SK-N-SH (cell line): ENCODE measurements around the gene BCL2L15. TPM values are rescaled to one million over a fixed set of nuclear protein-coding genes. Genes with fewer than 3 reads are reported as not detected.

Experiments
- CTCF ChIA-PET: fragments of 300-600, 350-600 bp; formaldehyde crosslinking; extraction: SDS; loops from one replicate; lab custom pipeline; 2021; lab: Yijun Ruan, JAX
- POLR2A ChIA-PET: fragments of 350-600 bp; sonication (Branson Sonifier 250); formaldehyde crosslinking; extraction: SDS; loops from one replicate; lab custom pipeline; 2020; ENCODE audit warnings: antibody characterized with exemption, inconsistent platforms; lab: Yijun Ruan, JAX
- DNase-seq: peaks from one replicate; pipeline ENCODE4 v3.0.0; 2012
- H2AFZ ChIP-seq: fragments of 200-600 bp; sonication (generic); 2 replicates; pipeline ENCODE4 v1.8.1; 2016; ENCODE audit warnings: antibody characterized with exemption, mild to moderate bottlenecking, low read depth
- H3F3A ChIP-seq: fragments of 200-600 bp; sonication (generic); replicated peaks from 2 replicates; pipeline ENCODE3; 2016; ENCODE audit warnings: antibody characterized with exemption, mild to moderate bottlenecking; ENCODE audit not compliant: insufficient read depth
- H3K27ac ChIP-seq, 2 experiments: fragments of 200-500 bp in 1 of 2; fragments of 200-600 bp in 1 of 2; sonication (Bioruptor generic) in 1 of 2; sonication (generic), shearing (Covaris generic) in 1 of 2; 2 replicates each; pipeline versions ENCODE4 v1.5.1 to v1.6.1; 2014 to 2016; ENCODE audit warnings: low read depth in 2 of 2, inconsistent platforms in 1 of 2, low read length in 1 of 2, mild to moderate bottlenecking in 1 of 2, mixed read lengths in 1 of 2
- H3K27me3 ChIP-seq: fragments of 200-600 bp; sonication (generic), shearing (Covaris generic); 2 replicates; pipeline ENCODE4 v1.6.1; 2016; ENCODE audit warnings: mixed run types; ENCODE audit not compliant: insufficient read depth
- H3K36me3 ChIP-seq, 2 experiments: fragments of 200-500 bp in 1 of 2; fragments of 200-600 bp in 1 of 2; sonication (Bioruptor generic) in 1 of 2; sonication (generic) in 1 of 2; replicated peaks in 1 of 2; 2 replicates each; pipeline versions ENCODE3 to v1.5.1; 2014 to 2016; ENCODE audit warnings: low read length in 1 of 2, mild to moderate bottlenecking in 1 of 2; ENCODE audit not compliant: insufficient read depth in 2 of 2, control insufficient read depth in 1 of 2
- H3K4me1 ChIP-seq, 2 experiments: fragments of 200-500 bp in 1 of 2; fragments of 200-600 bp in 1 of 2; sonication (Bioruptor generic) in 1 of 2; sonication (generic), shearing (Covaris generic) in 1 of 2; 2 replicates each; pipeline versions ENCODE4 v1.5.1 to v1.6.1; 2014 to 2016; ENCODE audit warnings: low read depth in 1 of 2, low read length in 1 of 2, mixed run types in 1 of 2; ENCODE audit not compliant: insufficient read depth in 2 of 2, control insufficient read depth in 1 of 2
- H3K4me2 ChIP-seq: fragments of 200-600 bp; sonication (generic), shearing (Covaris generic); 2 replicates; pipeline ENCODE4 v1.6.1; 2017; ENCODE audit warnings: mixed run types
- H3K4me3 ChIP-seq, 2 experiments: fragments of 200-500 bp in 1 of 2; fragments of 200-600 bp in 1 of 2; sonication (Bioruptor generic) in 1 of 2; sonication (generic), shearing (Covaris generic) in 1 of 2; 2 replicates each; pipeline versions ENCODE4 v1.5.1 to v1.8.1; 2014 to 2016; ENCODE audit warnings: low read depth in 2 of 2, inconsistent platforms in 1 of 2, low read length in 1 of 2, mild to moderate bottlenecking in 1 of 2, mixed read lengths in 1 of 2, moderate library complexity in 1 of 2
- H3K79me2 ChIP-seq: fragments of 200-600 bp; sonication (generic); 2 replicates; pipeline ENCODE4 v1.8.1; 2017; ENCODE audit warnings: mild to moderate bottlenecking; ENCODE audit not compliant: insufficient read depth
- H3K9ac ChIP-seq: fragments of 200-600 bp; sonication (generic); 2 replicates; pipeline ENCODE4 v1.6.1; 2017; ENCODE audit warnings: mixed run types
- H3K9me2 ChIP-seq: fragments of 200-600 bp; sonication (generic); 2 replicates; pipeline ENCODE4 v1.6.1; 2017; ENCODE audit warnings: mixed run types
- H3K9me3 ChIP-seq: fragments of 200-600 bp; sonication (generic); 2 replicates; pipeline ENCODE4 v1.6.1; 2017; ENCODE audit warnings: mixed run types, mild to moderate bottlenecking, moderate library complexity
- H4K20me1 ChIP-seq: fragments of 200-600 bp; sonication (generic); 2 replicates; pipeline ENCODE4 v1.6.1; 2017; ENCODE audit warnings: mild to moderate bottlenecking, mixed run types; ENCODE audit not compliant: insufficient read depth
- FOXJ3 ChIP-seq: sonication (generic); formaldehyde crosslinking; IDR thresholded peaks from 2 replicates; pipeline ENCODE4 v1.5.1; 2020; ENCODE audit warnings: mild to moderate bottlenecking, missing genetic modification reagents
- FOXM1 ChIP-seq: IDR thresholded peaks from 2 replicates; pipeline ENCODE4 v1.4.0; 2012; ENCODE audit warnings: low read depth, mild to moderate bottlenecking
- GATA2 ChIP-seq: sonication (generic); formaldehyde crosslinking; IDR thresholded peaks from 2 replicates; pipeline ENCODE4 v1.5.0; 2020; ENCODE audit warnings: mild to moderate bottlenecking, missing genetic modification reagents
- IRF3 ChIP-seq: fragments of 150-350 bp; IDR thresholded peaks from 2 replicates; pipeline ENCODE4 v1.6.1; 2016; ENCODE audit warnings: mild to moderate bottlenecking, low read depth, low read length
- JUND ChIP-seq: IDR thresholded peaks from 2 replicates; pipeline ENCODE4 v1.4.0; 2012
- MAX ChIP-seq: IDR thresholded peaks from 2 replicates; pipeline ENCODE4 v1.4.0; 2012; ENCODE audit warnings: low read depth
- MXI1 ChIP-seq: IDR thresholded peaks from 2 replicates; pipeline ENCODE4 v1.6.1; 2012; ENCODE audit warnings: mild to moderate bottlenecking, low read depth, low read length, improper control_type of control experiment
- PBX3 ChIP-seq: IDR thresholded peaks from 2 replicates; pipeline ENCODE4; 2012
- SIN3A ChIP-seq: IDR thresholded peaks from 2 replicates; pipeline ENCODE4 v1.6.1; 2012; ENCODE audit warnings: low read depth, mild to moderate bottlenecking, low read length, moderate library complexity, borderline replicate concordance
- SMC3 ChIP-seq: IDR thresholded peaks from 2 replicates; pipeline ENCODE4 v1.6.1; 2012; ENCODE audit warnings: low read depth, low read length, improper control_type of control experiment
- TEAD4 ChIP-seq: IDR thresholded peaks from 2 replicates; pipeline ENCODE4 v1.4.0; 2012; ENCODE audit warnings: mild to moderate bottlenecking, borderline replicate concordance; ENCODE audit not compliant: insufficient read depth
- USF1 ChIP-seq: IDR thresholded peaks from 2 replicates; pipeline ENCODE4 v1.4.0; 2012; ENCODE audit warnings: low read depth, borderline replicate concordance
- USF2 ChIP-seq: fragments of 150-350 bp; IDR thresholded peaks from 2 replicates; pipeline ENCODE4 v1.6.1; 2017; ENCODE audit warnings: antibody characterized with exemption, low read length, low read depth, borderline replicate concordance
- WGBS: methylation state at CpG from one replicate; pipeline ENCODE4 v1.1.6; 2017; ENCODE audit warnings: low lambda C conversion rate; 5-methylcytosine and 5-hydroxymethylcytosine counted together
- polyA plus RNA-seq, 3 experiments: library from polyadenylated mRNA; depleted of rRNA; stranded (reverse); fragments of >200 nt; gene quantifications; 2 replicates each; pipeline ENCODE4 v1.2.3, GENCODE V29; 2012
- TF ChIP-seq, protein P1 (sequence below): IDR thresholded peaks from 2 replicates; pipeline ENCODE4 v1.4.0; 2012; ENCODE audit warnings: low read depth, borderline replicate concordance

BCL2L15 gene
- polyA plus RNA-seq, 1 of the 3 experiments (the other 2 are of a cell fraction) = 0.02 TPM

DNA sequence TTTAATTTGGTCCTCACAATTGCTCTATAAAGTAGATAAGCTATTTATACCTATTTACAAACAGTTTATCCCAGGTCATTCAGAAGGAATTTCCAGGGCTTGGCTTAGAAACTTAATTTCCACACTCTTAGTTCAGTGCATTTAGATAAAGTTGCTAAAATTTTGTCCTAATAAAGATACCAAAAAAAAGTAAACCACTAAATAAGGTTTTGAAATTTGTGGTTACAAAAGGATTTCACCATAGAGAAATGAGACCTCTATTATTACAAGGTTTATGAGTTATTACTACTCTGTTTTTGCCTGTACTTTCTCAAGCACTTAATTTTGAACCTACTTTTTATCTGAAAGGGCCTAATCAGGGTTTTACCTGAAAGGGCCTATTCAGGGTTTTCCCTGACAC lies 38.3 kb downstream of the BCL2L15 start:
- no peaks in the 10 kb centered on the region for H3K36me3 ChIP-seq
- no peak overlapping the region for H3K4me3 ChIP-seq
- POLR2A ChIA-PET = no interaction called here
- no peaks in the 10 kb centered on the region for H4K20me1 ChIP-seq
- no peaks in the 10 kb centered on the region for H3K79me2 ChIP-seq
- no peak overlapping the region for H3K27ac ChIP-seq
- peaks cover 4% of the 10 kb centered on the region for H3F3A ChIP-seq
- no peak overlapping the region for H3K4me2 ChIP-seq
- no peak overlapping the region for H2AFZ ChIP-seq
- no peaks in the 10 kb centered on the region for H3K27me3 ChIP-seq
- no peak overlapping the region for H3K9ac ChIP-seq
- H3K9me3 ChIP-seq = peaks cover 11% of the 10 kb centered on the region
- no peak for DNase-seq
- no peaks in the 10 kb centered on the region for H3K9me2 ChIP-seq
- CTCF ChIA-PET = interaction anchor here (0.5 kb wide), 1 partner anchor 1191 kb away, joined by 3 read pairs; no protein-coding TSS in a partner anchor
- H3K4me1 ChIP-seq = peaks cover 0 to 4% of the 10 kb centered on the region in 2 experiments; a peak in 1 of 4 replicates
- no peak for TF ChIP-seq MXI1
- no peak for TF ChIP-seq FOXJ3 (CRISPR knock-in tag)
- TF ChIP-seq SMC3 = no peak
- TF ChIP-seq MAX = no peak
- TF ChIP-seq USF2 = no peak
- TF ChIP-seq, protein P1, sequence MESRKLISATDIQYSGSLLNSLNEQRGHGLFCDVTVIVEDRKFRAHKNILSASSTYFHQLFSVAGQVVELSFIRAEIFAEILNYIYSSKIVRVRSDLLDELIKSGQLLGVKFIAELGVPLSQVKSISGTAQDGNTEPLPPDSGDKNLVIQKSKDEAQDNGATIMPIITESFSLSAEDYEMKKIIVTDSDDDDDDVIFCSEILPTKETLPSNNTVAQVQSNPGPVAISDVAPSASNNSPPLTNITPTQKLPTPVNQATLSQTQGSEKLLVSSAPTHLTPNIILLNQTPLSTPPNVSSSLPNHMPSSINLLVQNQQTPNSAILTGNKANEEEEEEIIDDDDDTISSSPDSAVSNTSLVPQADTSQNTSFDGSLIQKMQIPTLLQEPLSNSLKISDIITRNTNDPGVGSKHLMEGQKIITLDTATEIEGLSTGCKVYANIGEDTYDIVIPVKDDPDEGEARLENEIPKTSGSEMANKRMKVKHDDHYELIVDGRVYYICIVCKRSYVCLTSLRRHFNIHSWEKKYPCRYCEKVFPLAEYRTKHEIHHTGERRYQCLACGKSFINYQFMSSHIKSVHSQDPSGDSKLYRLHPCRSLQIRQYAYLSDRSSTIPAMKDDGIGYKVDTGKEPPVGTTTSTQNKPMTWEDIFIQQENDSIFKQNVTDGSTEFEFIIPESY = no peak
- TF ChIP-seq JUND = no peak
- no peak for TF ChIP-seq TEAD4
- TF ChIP-seq PBX3 = no peak
- no peak for TF ChIP-seq USF1
- TF ChIP-seq FOXM1 = no peak

GRCh38 chr1:113846391-113847035 lies 40.9 kb downstream of the BCL2L15 start:
- H3K27ac ChIP-seq = no peak overlapping the region
- peaks cover 0 to 4% of the 10 kb centered on the region in 2 experiments; a peak in 1 of 4 replicates for H3K4me1 ChIP-seq
- H3K9me3 ChIP-seq = peaks cover 11% of the 10 kb centered on the region
- H4K20me1 ChIP-seq = no peaks in the 10 kb centered on the region
- no peaks in the 10 kb centered on the region for H3K79me2 ChIP-seq
- peaks cover 4% of the 10 kb centered on the region for H3F3A ChIP-seq
- H3K4me2 ChIP-seq = no peak overlapping the region
- no peak overlapping the region for H2AFZ ChIP-seq
- no peak overlapping the region for H3K4me3 ChIP-seq
- no peak overlapping the region for H3K9ac ChIP-seq
- 36% methylated on average over 2 of the region's 2 CpGs for WGBS
- H3K36me3 ChIP-seq = no peaks in the 10 kb centered on the region
- CTCF ChIA-PET = no interaction called here
- DNase-seq = no peak
- POLR2A ChIA-PET = no interaction called here
- H3K9me2 ChIP-seq = no peaks in the 10 kb centered on the region
- no peak for TF ChIP-seq MAX
- no peak for TF ChIP-seq GATA2 (CRISPR knock-in tag)
- TF ChIP-seq IRF3 = no peak
- no peak for TF ChIP-seq SIN3A
- no peaks in the 10 kb centered on the region for H3K27me3 ChIP-seq
